GM21447 (cell line): ENCODE data around the gene GATAD2A.

Experiments used
- ATAC-seq: cut with Tn5 transposase; IDR thresholded peaks from one replicate; pipeline ENCODE4 v1.9.1; 2021; ENCODE audit not compliant: unreplicated experiment

Gene GATAD2A

DNA sequence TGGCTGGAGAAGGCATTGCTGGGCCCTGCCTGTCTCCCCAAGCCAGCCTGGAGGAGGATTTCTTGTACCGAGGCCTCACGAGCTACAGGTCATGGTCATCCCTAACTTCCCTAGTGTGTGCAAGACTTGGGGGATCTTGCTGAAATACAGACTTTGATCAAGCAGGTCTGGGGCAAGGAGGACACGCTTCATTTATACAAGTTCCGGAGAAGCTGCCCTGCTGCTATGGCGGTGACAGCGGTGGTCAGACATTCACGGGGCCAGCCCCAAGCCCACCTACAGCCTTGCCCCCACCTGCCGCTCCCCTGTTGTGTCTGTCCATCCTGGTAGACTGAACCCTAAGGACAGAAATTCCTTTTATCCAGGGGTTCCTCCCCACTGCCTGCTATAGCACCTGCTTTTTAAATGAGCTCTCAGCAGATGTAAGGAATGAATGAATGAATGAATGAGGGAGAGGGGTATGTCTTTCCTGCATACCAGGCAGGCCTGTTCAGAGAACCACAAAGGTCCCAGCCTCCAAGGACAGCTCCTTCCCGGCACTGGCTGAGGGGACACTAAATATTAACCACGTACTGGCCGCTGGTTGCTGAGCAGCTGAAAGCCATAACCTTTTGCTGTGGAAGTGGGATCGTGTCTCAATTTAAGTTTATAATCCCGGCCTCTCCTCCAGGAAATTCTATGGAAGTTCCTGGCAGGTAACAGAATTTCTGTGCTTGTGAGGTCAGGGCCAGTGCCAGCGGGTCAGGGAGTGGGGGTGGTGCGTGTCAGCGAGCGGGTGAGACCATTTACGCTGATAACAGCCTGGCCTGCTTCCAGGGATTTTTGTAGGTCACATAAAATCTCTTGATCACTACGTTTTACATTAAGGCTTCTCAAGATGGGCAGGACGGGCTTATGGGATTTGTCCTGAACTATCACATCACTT lies 82.7 kb downstream of the GATAD2A start:
- ATAC-seq = no peak

DNA sequence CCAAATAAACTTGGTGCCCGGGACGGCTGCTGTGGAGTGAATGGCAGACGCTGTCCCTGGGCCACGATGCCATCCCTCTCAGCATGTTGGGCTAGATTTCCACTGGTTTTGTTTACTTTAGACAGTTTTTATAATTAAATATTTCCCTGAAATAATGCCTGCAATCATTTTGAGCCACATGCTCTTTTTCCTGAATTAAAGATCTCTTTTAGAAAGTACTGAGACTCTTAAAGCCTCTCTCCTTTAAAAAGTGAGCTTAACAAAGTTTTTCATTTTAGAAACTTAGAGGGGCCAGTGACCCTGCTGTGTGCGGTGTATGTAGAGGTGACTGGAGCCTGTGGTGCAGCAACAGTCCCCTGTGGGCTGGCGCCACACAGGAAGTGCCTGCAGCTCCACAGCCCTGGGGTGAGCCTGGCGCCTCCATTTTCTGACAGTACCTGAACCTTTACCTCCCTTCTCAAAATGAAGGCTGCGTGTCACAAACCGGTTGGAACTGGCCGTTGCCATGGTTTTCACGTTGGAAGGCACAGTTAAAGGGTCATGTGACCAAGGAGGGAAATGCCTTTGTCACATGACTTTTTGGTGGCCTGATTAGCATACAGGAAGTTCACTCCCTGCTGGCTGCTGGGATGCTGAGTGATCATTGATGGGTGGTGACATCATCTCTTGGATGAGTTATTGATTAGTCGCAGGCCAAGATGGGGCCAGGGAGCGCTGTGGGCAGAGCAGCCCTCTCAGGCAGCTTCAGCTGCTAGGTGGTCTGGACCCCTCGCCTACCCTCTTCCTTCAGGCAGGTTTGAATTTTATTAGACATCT lies 83.6 kb downstream of the GATAD2A start:
- ATAC-seq = peak; percentile 46

DNA sequence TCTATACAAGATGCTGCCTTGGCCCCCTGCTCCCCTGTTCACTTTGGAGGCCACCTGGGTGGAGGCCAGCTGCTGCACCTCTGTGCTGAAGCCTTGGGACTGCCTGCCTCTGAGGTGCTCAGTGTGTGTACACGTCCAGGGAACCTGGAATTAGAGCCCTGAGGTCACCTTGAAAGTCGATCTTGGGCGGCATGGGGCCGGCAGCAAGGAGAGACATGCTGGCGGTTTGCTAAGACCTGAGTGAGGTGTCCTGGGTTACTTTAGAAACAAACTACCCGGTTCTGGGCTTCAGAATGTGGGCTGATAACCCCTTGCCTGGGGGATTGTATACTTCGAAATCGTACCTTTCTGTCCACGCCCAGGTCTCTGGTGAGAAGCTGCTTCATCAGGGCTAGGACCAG lies 84.3 kb downstream of the GATAD2A start:
- ATAC-seq = no peak

DNA sequence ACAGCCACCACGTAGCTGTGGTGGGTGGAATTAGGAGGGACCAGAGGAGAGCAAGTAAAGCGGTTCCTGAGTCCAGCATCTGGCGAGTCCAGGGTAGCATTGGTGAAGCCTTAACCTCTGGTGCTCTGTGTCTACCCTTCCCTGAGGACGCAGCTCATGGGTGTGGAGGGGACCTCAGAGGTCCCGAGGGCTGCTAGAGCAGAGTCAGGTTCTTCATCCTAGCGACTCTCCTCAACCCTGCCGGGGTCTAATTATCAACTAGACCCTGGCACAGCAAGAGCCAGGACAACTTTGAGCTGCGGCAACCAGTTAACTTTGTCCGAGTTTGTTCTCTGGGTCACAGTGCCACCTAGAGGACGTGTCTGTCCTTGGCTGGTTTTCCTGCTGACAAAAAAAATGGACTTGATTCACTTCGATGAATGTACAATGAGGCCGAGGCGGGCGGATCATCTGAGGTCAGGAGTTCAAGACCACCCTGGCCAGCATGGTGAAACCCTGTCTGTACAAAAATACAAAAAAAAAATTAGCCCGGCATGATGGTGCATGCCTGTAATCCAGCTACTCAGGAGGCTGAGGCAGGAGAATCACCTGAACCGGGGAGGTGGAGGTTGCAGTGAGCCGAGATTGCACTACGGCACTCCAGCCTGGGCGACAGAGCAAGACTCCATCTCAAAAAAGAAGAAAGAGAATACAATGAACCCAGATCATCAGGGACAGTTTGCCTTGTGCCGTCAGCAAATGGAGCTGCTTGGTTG lies 84.9 kb downstream of the GATAD2A start:
- peak; percentile 46 for ATAC-seq

DNA sequence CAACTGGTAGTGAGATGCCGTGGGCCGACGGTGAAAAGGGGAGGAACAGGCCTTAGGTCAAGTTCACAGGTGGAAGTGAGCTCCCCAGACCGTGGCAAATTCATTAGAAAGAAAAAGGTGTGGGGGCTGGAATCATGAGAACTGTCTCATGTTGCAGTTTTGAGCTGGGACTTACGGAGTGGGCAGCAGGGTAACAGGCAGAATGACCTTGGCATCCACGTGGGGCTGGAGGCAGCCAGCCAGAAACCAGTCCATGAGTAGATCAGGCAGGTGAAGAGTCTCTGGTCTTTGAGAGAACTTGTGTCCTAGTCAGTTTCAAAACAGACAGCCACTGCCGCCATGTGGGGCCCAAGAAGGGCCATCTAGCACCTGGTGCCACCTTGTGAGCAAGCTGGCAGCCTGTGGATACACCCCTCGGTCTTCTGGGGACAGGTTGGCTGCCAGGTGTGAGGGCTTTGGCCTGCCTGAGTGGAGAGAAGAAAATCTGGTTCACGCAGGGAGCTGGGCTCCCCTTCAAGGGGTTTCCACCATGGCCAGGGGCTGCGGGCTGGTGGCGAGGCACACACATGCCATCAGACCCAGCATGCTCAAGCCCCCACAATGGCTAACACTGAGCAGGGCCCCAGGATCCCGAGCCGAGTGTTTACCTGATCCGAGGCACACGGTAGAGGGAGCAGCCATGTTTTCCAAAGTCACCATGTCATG lies 86.0 kb downstream of the GATAD2A start:
- no peak for ATAC-seq

DNA sequence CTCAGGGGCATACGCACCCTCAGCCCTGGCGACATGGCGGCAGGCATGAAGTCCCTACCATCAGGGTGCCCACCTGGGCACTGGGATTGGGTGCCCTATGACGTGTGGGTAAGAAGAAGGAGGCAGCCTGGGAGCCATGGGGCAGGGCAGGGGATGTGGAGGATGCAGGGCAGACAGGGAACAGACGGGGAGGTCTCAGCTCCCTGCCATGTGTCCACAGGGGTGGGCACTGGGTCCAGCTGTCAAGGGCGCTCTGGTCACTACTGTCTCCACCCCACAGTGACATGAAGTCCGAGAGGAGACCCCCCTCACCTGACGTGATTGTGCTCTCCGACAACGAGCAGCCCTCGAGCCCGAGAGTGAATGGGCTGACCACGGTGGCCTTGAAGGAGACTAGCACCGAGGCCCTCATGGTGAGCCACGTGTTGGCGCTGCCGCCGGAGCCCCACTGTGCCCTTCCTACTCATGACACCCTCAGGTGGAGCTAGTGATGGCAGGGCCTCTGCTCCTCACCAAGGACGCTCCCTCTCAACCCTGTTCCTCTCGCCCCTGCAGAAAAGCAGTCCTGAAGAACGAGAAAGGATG lies 86.6 kb downstream of the GATAD2A start:
- no peak for ATAC-seq

DNA sequence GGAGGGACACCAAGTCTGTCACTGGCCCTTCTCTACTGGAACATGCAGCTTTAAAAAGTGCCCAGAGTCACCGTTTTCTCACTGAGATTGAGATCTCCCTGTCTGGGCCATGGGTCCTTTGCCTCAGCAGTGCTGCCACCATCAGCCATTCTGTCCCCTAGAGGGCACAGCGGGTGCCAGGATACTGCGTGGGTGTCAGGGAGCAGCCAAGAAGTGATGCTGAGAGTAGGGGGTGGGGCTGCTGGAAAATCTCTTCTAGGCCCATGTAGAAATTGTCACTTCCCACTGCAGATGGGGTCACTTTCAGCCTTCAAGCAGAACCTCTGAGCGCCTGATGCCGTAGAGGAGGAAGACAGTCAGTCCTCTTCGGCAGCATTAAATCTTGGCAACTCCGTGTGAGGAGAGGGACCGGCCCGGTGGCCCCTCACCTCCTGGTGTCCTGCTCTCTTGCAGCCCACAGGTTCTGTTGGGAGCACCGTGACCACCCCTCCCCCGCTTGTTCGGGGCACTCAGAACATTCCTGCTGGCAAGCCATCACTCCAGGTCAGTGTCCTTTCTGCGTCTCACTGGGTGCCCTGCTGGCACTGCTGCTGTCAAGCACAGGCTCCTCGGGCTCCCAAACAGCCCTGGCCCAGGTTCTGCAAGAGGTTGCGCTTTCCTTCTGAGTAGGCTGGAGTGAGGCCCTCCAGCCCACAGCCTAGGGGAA lies 88.5 kb downstream of the GATAD2A start:
- ATAC-seq = no peak

DNA sequence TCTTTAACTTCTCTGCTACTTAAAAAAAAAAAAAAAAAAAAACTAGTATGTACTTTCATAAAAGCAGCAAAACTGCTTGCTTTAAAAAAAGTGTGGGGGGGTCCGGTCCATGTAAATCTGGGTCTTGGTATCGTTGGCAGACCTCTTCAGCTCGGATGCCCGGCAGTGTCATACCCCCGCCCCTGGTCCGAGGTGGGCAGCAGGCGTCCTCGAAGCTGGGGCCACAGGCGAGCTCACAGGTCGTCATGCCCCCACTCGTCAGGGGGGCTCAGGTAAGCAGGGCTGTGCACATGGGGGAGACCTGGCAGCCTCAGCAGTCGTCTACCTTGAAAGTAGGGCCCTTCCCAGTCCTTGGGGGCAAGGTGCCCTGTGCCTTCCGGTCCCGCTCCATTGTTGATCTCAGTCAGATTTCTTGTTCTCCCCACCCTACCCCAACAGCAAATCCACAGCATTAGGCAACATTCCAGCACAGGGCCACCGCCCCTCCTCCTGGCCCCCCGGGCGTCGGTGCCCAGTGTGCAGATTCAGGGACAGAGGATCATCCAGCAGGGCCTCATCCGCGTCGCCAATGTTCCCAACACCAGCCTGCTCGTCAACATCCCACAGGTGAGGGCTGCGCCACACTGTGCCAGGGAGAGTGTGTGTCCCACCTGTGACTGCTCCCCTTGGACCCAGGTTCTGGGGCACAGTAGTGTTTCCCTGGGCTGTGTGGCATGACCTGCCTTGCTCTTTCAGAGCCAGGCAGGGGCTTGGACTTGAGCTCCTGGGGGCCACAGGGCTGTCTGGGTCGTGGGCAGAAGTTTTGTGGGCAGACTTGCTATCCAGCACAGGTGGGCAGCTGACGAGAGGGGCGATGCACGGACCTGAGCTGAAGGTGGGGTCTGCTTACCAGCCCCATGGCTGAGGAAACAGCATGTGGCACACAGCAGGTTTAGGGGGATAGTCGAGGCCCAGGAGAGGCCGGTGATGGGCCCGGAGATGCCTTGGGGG lies 90.4 kb downstream of the GATAD2A start:
- no peak for ATAC-seq

DNA sequence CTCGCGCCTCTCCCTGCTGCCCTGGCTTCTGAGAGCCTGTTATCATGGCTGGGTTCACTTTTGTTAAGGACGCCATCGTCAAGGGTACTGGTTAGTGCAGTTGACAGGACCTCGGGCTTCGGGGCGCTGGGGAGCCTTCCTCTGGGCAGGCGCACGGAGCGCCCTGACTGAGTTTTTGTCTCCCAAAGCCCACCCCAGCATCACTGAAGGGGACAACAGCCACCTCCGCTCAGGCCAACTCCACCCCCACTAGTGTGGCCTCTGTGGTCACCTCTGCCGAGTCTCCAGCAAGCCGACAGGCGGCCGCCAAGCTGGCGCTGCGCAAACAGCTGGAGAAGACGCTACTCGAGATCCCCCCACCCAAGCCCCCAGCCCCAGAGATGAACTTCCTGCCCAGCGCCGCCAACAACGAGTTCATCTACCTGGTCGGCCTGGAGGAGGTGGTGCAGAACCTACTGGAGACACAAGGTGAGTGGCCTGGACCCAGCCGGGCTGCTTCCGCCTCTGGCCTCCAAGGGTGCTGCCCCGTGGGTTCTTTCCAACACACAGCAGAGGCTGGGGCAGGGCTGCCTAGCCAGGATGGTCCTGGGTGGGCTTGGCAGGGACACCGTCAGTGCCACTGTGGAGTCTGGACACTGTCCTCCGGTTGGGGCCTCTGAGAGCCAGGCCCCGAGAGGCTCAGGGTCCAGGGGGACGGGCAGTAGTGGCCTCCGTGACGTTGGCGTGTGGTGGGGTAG lies 92.9 kb downstream of the GATAD2A start:
- ATAC-seq = no peak

DNA sequence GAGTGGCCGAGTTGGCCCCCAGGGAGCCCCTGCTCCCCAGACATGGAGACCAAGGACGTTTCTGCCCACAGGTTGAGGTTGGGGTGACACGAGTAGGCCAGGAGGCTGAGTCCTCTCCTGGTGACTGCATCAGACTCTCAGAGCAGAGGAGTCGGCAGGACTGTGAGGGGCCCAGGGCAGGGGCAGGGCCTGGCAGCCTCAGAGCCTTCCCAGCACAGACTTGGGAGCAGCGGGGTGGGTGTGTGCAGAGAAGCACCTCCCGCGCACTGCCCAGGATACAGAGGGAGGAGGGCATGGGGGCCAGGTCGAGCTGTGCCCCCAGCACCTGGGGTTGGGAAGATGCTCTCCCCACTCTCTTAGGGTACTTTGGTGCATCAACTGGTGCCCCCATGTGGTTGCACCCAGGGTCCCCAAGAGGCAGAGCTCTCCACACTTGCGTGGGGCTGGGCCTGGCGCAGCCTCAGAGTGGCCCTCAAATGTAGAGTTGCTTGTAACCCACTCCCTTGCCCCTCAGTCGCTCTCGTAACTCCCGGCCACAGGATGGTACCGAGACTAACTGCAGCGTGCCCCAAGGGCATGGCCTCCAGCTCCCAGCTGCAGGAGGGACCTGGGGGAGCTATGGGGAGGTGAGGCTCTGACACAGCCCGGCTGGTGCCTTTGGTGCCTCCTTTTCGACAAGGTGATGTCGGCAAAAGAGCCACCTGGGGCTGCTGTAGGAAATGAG lies 94.0 kb downstream of the GATAD2A start:
- ATAC-seq = no peak

DNA sequence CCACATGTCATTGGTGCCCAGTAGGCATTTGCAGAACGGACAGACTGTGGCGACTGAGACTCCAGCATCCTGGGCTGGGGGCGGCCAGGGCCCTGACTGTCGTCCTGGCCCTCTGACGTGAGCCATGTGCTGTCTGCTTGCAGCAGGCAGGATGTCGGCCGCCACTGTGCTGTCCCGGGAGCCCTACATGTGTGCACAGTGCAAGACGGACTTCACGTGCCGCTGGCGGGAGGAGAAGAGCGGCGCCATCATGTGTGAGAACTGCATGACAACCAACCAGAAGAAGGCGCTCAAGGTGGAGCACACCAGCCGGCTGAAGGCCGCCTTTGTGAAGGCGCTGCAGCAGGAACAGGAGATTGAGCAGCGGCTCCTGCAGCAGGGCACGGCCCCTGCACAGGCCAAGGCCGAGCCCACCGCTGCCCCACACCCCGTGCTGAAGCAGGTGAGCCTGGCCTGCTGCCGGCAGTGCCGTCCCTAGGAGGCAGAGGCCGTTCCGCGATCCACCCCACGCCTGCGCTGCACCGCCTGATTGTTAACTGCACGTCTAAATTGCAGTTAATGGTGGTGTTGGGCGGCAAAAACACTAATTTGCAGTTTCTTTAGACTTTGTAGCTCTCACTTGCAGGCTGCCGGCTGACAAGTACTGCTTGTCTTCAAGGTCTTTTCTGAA lies 95.6 kb downstream of the GATAD2A start:
- ATAC-seq = no peak

DNA sequence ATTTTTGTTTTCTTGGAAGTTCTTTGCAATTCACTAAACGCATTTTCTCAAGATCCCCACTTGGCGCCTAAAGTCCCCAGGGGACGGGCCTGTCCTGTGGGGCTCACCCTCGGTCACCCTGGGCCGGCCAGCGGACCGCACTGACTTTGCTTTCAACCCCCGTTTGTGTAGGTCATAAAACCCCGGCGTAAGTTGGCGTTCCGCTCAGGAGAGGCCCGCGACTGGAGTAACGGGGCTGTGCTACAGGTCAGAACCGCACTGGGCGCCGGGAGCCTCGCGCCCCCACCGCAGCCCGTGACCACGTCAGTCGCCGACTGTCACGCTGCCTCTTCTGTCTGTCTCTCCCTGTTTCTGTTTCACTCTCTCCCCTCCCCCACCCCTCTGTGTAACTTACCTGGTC lies 96.3 kb downstream of the GATAD2A start:
- no peak for ATAC-seq

DNA sequence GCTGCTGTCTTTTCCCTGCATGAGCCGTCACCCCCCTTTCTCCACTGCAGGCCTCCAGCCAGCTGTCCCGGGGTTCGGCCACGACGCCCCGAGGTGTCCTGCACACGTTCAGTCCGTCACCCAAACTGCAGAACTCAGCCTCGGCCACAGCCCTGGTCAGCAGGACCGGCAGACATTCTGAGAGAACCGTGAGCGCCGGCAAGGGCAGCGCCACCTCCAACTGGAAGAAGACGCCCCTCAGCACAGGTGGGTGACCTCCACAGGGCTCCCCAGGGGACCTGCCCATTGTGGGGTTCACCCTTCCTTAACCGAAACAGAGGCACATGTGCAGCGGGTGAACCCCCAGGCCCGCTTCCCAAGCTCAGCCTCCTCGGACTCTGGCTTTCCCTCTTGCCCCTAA lies 96.8 kb downstream of the GATAD2A start:
- no peak for ATAC-seq

DNA sequence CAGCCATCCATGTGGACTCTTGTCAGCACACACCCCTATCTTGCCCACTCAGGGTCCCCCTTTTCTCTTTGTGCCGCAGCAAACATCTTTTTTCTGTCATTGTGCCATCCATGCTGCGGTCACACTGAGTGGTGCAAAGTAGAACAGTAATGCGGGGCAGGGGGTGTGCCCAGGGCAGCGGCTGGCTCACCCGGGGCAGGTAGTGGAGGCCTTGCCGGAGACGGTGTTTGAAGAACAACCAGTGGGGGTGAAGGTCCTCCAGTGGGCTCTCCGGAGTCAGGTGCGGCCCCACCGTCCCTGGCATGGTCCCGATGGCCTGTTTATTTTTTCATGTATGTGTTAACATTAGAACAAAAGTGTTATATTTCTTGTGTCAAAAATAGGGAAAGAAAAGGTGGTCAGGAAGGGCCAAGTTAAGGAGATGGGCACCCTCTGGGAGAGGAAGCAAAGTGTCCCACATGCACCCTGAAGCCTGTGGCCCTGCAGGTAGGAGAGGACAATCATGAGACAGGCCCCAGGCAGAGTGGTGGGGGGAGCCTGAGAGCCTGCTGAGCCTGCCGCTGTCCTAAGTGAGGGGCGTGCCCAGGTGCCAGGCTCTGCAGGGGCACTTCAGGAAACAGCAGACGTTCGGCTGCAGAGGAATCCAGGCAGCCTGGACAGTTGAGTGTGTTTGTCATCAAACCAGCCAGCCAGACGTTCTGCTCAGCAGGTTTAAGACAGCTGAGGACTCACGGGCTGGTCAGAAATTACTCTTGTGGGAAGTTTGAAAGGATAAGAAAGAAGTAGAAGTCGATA lies 97.5 kb downstream of the GATAD2A start:
- ATAC-seq = no peak

DNA sequence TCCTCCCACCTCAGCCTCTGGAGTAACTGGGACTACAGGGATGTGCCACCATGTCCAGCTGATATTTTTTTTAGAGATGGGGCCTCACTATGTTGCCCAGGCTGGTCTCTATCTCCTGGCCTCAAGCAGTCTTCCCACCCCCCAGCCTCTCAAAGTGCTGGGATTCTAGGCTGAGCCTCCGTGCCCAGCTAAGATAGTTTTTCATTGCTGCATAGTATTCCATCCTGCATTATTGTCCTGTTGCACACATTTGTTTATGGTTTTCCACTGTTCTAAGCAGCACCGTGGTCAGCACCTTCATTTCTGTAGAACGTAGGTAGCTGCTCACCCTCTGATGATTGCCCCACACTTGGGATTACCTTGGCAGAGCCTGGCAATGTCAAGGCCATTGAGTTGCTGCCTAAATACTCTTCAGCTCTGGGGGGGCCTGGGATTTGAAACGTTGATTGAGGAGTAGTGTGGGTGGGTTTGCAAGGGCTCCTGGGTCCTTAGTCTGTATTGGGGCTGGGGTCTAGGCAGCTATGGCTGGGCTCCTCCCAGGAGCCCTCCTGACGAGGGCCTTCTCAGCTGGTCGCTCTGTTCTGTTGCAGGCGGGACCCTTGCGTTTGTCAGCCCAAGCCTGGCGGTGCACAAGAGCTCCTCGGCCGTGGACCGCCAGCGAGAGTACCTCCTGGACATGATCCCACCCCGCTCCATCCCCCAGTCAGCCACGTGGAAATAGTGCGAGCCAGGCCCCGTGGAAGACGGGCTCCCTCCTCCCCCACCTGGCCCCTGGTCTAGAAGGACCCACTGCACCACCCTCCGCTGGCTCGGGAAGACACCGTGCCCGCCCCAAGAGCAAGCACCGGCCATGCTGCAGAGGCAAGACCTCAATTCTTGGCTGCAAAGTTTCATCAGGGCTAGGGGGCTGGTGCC lies 99.5 kb downstream of the GATAD2A start:
- ATAC-seq = no peak
